Lung (tissue), 12 donors: ENCODE data around the gene TMEM150C. TPM values are rescaled to one million over a fixed set of nuclear protein-coding genes. Genes with fewer than 3 reads are reported as not detected.

Experiments used
- ATAC-seq: fragments of 200-7000 bp; cut with Tn5 transposase; one replicate; pipeline ENCODE4 v1.9.1; 2020; ENCODE audit warnings: moderate number of reproducible peaks; ENCODE audit not compliant: insufficient read depth, low FRiP score
- DNase-seq, 3 donors: peaks; one replicate each; pipeline ENCODE4 v3.0.0-alpha.2; 2013 to 2017
- H3K27ac ChIP-seq, 2 donors: one replicate each; pipeline ENCODE4 v1.5.1; 2013; ENCODE audit warnings: mild to moderate bottlenecking in 2 of 2, moderate library complexity in 2 of 2, control low read depth in 1 of 2, inconsistent platforms in 1 of 2, low read depth in 1 of 2, low read length in 1 of 2
- H3K27me3 ChIP-seq, 3 donors: one replicate each; pipeline ENCODE4 v1.5.1; 2013; ENCODE audit warnings: low read length in 2 of 3; ENCODE audit not compliant: control insufficient read depth in 3 of 3, insufficient read depth in 3 of 3
- H3K36me3 ChIP-seq, 4 donors: one replicate each; pipeline ENCODE4 v1.5.1; 2013; ENCODE audit warnings: low read length in 4 of 4, mild to moderate bottlenecking in 1 of 4, moderate library complexity in 1 of 4; ENCODE audit not compliant: control insufficient read depth in 4 of 4, insufficient read depth in 4 of 4
- H3K4me1 ChIP-seq, 5 donors: one replicate each; pipeline ENCODE4 v1.5.1; 2013; ENCODE audit warnings: low read length in 5 of 5, mild to moderate bottlenecking in 2 of 5, moderate library complexity in 1 of 5; ENCODE audit not compliant: control insufficient read depth in 5 of 5, insufficient read depth in 5 of 5
- H3K4me3 ChIP-seq: one replicate; pipeline ENCODE4 v1.5.1; 2013; ENCODE audit warnings: mild to moderate bottlenecking, control low read depth, moderate library complexity
- H3K9ac ChIP-seq, 2 donors: one replicate each; pipeline ENCODE4 v1.5.1; 2013; ENCODE audit warnings: low read length in 2 of 2, control low read depth in 1 of 2; ENCODE audit not compliant: insufficient read depth in 1 of 2
- H3K9me3 ChIP-seq, 4 donors: one replicate each; pipeline ENCODE4 v1.5.1; 2013; ENCODE audit warnings: low read length in 3 of 4, mild to moderate bottlenecking in 1 of 4, moderate library complexity in 1 of 4; ENCODE audit not compliant: control insufficient read depth in 4 of 4, insufficient read depth in 3 of 4
- CTCF ChIP-seq: IDR thresholded peaks from 2 replicates; pipeline ENCODE4 v1.5.1; 2012; ENCODE audit warnings: mild to moderate bottlenecking; ENCODE audit errors: control extremely low read depth, extremely low read depth
- WGBS, 2 donors: extraction: QIAGEN DNeasy Blood & Tissue Kit; methylation state at CpG; one replicate each; pipeline ENCODE4 v1.1.7; 2013; 5-methylcytosine and 5-hydroxymethylcytosine counted together
- polyA plus RNA-seq, 2 donors: library from polyadenylated mRNA; stranded (reverse); fragments of 200-250 nt; gene quantifications; one replicate each; pipeline ENCODE4 v1.2.1, GENCODE V29; 2013
- total RNA-seq, 2 donors: library from RNA; depleted of rRNA in 1 of 2; stranded (reverse); fragments of >200 nt in 1 of 2; gene quantifications; one replicate each; pipeline ENCODE4 v1.2.1, GENCODE V29; 2014 to 2021
- donor health status: control.
- donor health status: control.
- donor health status: Bipolar disorder and iron deficiency.
- donor health status: healthy.
- donor health status: DM: yes; HTN: yes; CAD: no.

The TMEM150C gene
- total and polyA plus RNA-seq, 4 donors = 2.5 to 10.4 (median 4.2) TPM

GRCh38 chr4:82500435-82501153, 61.2 kb downstream of the TMEM150C start:
- ATAC-seq = no peak
- Histone ChIP-seq H3K9me3 (no peaks in the 10 kb centered on the region), H3K27ac (no peak overlapping the region), H3K9ac (no peak overlapping the region), H3K4me3 (no peak overlapping the region), H3K4me1 (peaks cover 0 to 14% (median 0%) of the 10 kb centered on the region in 5 donors), H3K27me3 (no peaks in the 10 kb centered on the region), H3K36me3 (peaks cover 0 to 7% (median 2%) of the 10 kb centered on the region in 4 donors)
- peak in 2 of 3 donors; percentile 49 to 61 for DNase-seq
- 54 to 59% methylated on average over 5 of the region's 5 CpGs for WGBS, 2 donors
- no peak for TF ChIP-seq CTCF

GRCh38 chr4:82499738-82500434, 61.9 kb downstream of the TMEM150C start:
- no peak overlapping the region for H3K27ac ChIP-seq
- TF ChIP-seq CTCF = no peak
- no peaks in the 10 kb centered on the region for H3K9me3 ChIP-seq
- peaks cover 0 to 7% (median 2%) of the 10 kb centered on the region in 4 donors for H3K36me3 ChIP-seq
- 91 to 93% methylated on average over 6 of the region's 6 CpGs for WGBS, 2 donors
- H3K9ac ChIP-seq = no peak overlapping the region
- ATAC-seq (no peak), DNase-seq (no peak)
- H3K4me3 ChIP-seq = no peak overlapping the region
- peaks cover 0 to 14% (median 0%) of the 10 kb centered on the region in 5 donors for H3K4me1 ChIP-seq
- H3K27me3 ChIP-seq = no peaks in the 10 kb centered on the region

- Histone ChIP-seq H3K4me3 (no peak overlapping the region), H3K9me3 (no peaks in the 10 kb centered on the region), H3K9ac (no peak overlapping the region), H3K27me3 (no peaks in the 10 kb centered on the region), H3K4me1 (peaks cover 0 to 14% (median 0%) of the 10 kb centered on the region in 5 donors), H3K27ac (no peak overlapping the region), H3K36me3 (peaks cover 0 to 3% (median 1%) of the 10 kb centered on the region in 4 donors)
- no peak for TF ChIP-seq CTCF
- no peak for DNase-seq
- whole genome bisulfite sequencing, 2 donors = 92 to 95% methylated on average over 2 of the region's 2 CpGs
- ATAC-seq = no peak
Observed at GRCh38 chr4:82496349-82496748, 65.4 kb downstream of the TMEM150C start.
